ENCODE data around the gene VWA3A. TPM values are rescaled to one million over a fixed set of nuclear protein-coding genes. Genes with fewer than 3 reads are reported as not detected.
"Not testable (repeated sequence)": the region's sequence is repeated elsewhere in the genome, so short reads cannot be mapped to it uniquely, and the experiment has no call there.

VWA3A gene, protein sequence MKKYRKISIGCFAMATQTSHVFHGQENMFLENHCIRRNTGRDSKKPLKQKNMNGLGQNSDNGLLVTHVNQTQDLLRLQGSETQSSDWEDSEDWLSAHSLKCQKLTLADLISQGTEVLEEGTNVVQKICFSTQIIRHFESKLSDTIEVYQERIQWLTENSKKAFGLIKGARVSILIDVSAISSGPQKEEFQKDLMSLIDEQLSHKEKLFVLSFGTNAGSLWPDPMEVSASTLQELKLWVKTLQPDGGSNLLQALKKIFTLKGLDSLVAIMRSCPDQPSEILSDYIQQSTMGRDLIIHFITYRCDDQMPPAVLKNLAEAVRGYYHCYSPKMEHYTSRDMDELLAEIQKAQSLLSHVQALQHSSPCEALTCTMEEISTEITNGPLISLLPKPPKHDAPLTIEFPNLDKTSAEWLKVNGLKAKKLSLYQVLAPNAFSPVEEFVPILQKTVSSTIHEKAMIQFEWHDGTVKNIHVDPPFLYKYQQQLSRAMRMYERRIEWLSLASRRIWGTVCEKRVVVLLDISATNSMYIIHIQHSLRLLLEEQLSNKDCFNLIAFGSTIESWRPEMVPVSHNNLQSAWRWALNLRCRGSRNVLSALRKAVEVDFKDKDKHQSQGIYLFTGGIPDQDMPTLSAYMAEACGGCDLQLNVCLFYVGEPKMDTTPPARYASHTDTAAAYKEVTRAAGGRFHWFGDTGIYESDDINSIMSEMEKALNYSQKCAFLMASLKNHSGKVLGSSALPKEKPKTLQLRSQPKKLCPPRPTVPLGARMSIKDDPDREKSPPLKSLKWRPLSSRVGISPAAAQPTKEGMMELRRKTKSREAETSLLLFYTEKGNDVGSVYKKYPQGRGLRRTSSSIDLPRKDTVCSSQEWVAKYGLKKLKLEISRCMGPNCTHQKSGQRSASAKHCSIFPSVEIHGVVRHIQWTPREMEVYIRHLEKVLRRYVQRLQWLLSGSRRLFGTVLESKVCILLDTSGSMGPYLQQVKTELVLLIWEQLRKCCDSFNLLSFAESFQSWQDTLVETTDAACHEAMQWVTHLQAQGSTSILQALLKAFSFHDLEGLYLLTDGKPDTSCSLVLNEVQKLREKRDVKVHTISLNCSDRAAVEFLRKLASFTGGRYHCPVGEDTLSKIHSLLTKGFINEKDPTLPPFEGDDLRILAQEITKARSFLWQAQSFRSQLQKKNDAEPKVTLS
- 0.13 TPM in 1 of 2 replicates, not detected in the other for total RNA-seq

DNA sequence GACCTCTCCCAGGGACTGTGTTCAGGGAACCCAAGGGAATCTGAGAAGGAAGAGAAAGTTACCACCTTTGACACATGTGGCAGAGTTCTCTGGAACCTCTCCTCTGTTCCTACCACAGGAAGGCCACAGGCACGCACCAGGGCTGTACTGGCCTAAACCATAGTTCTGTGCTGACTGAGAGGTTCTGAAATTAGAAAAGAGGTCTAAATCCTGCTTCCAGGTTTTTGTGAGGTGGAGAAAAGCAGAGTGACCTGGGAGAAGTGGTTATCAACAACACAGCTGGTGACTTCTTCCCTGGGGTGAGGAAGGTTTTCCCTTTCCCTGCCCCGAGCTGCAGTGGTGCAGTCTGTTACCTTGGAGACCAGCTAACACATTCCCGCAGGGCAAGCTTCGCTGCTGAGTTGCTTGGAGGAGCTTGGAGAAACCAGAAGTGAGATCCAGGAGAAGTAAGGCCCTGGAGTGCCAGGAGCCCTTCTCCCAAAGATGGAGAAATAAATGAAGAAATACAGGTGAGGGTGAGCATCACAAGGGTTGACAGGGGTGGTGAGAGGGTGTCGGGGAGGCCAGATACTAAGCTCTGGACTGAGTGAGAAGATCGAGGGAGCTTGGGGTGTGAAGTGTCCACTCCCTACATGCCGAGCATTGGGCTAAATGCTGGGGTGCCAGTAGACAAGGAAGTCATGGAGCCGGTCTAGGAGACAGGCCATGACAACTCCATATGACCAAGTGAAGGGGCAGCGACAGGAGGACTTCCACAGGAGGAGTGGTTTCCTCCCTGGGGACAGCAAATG, at the start of gene VWA3A:
TSS of gene VWA3A (plus strand) at position 399 of the 791 bp plus-strand sequence. CDS start at position 496, 97 bp downstream.
- DNase-seq (ENCODE audit: low read depth in 2 of 2), result peak in 1 of 2 donors; percentile 51

DNA sequence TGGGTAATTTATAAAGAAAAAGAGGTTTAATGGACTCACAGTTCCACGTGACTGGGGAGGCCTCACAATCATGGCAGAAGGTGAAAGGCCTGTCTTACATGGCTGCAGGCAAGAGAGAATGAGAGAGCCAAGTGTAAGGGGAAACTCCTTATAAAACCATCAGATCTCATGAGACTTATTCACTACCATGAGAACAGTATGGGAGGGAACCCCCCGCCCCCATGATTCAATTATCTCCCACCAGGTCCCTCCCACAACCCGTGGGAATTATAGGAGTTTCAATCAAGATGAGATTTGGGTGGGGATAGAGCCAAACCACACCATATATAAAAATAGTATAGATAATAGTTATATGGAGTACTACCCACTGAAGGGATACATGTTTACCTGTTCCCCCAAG, 48.5 kb upstream of the VWA3A start:
- not testable (repeated sequence) for DNase-seq (ENCODE audit: low read depth in 2 of 2)

DNA sequence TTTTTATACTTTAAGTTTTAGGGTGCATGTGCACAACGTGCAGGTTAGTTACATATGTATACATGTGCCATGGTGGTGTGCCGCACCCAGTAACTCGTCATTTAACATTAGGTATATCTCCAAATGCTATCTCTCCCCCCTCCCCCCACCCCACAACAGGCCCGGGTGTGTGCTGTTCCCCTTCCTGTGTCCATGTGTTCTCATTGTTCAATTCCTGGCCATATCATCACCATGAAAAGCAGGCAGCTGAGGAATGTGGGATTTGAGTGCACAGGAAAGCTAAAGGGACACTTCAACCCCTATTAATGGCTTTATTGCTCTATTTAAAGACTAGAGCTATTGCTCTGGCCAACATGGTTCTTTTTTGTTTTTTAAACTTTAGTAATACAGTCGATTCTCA, 46.5 kb upstream of the VWA3A start:
- DNase-seq (ENCODE audit: low read depth in 2 of 2), result peak; percentile 60 to 69

DNA sequence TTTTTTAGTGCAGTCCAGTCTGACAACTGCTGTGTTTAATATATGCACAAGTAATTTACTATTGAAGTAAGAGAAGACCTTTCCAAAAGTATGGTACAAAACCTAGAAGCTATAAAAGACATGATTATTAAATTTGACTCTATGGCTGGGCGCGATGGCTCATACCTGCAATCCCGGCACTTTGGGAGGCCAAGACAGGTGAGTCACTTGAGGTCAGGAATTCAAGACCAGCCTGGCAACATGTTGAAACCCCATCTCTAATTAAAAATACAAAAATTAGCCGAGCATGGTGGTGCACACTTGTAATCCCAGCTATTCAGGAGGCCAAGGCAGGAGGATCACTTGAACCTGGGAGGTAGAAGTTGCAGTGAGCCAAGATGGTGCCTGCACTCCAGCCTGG, 41.4 kb upstream of the VWA3A start:
- no peak for DNase-seq (ENCODE audit: low read depth in 2 of 2)

DNA sequence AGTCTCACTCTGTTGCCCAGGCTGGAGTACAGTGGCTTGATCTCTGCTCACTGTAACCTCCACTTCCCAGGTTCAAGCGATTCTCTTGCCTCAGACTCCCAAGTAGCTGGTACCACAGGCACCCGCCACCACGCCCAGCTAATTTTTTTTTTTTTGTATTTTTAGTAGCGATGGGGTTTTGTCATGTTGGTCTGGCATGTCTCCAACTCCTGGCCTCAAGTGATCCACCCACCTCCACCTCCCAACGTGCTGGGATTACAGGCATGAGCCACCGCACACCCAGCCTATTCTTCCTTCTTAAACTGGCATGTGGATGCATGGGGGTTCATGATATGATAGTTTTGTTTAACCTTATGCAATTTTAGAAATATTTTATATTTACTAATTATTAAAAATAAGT, 39.4 kb upstream of the VWA3A start:
- no peak for DNase-seq (ENCODE audit: low read depth in 2 of 2)

DNA sequence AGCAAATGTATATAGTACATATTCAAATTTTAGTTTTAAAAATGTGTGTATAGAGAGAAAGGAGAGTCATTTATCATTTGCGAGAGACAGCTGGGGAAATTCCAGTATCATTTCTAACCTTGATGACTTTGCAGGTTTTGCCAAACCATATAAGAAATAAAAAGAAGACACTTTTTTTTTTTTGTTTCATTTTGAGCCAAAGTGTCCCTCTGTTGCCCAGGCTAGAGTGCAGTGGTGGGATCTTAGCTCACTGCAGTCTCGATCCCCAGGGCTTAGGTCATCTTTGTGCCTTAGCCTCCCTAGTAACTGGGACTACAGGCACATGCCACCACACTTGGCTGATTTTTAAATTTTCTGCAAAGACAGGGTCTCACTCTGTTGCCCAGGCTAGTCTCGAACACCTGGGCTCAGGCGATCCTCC, 38.4 kb upstream of the VWA3A start:
- no peak for DNase-seq (ENCODE audit: low read depth in 2 of 2)

DNA sequence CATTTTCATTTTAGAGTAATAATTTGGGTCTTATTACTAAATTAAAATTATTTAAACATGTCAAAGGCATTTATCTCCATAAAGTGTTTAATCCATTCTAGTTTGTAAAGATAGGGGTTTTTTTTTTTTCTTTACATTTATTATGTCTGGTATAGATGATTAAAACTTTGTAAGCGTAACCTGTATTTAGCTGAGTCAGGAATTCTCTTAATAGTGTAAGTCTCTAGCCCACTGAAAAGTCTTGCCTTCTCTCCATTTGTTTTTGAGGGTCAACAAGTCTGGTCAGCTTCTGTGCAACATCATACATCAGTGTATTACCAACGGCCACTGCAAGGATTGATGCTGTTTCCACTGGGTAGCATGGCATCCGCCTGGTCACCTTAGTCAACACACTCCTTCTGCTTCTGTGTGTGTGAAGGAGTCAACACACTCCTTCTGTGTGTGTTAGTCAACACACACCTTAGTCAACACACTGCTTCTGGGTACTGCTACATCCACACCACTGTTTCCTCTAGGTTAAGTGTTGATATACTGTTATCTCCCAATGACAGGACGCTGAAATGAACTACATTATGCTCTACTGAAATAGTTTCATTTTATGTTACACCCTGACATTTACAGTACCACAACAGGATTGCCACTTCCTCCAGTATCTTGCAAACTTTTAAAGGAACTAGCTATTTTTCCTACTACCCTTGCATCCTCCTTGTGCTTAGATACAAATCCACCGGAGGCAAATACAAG, 37.3 kb upstream of the VWA3A start:
- no peak for DNase-seq (ENCODE audit: low read depth in 2 of 2)

DNA sequence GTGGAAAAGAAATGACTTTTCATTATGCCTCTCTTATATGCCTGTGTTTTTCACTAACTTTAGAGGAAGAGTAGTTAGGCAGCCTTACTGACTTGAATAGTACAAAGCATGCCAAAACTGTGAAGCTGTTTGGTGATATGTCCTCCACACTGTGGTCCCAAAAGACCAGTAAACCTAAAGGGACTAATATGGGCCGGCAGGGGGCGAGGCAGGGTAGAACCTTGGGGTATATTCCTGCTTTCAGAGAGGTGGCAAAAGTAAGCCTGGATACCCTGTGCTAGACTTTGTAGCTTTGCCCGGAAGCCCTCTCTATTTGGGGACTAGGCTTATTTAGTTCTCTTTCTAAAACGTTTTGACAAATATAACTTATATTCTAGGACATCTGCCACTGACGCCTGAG, 36.5 kb upstream of the VWA3A start:
- DNase-seq (ENCODE audit: low read depth in 2 of 2), result no peak

DNA sequence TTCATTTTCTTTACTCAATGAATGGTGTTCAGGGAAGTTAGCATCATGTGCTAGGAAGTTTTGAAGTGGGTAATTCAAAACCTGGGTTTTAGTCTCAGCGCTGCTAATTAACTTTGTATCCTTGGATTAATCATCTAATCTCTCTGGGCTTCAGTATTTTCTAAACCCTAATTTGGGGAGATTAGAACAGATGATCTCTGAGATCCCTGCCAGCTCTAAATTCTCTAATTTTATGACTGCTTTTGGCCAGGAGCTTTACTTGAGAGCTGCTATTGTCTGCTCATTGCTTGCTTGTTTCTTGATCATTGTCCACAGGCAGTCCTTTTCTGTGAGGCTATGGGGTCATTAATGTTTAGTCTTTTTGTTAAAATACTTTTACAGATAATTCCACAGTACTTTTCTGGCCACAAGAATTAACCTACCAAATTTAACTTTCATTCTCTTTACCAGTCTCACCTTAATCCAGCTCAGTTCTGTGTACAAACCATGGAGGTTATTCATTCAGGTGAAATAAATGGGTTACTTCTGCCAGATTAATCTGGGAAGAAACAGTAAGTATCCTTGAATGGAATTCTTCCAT, 28.4 kb upstream of the VWA3A start:
- no peak for DNase-seq (ENCODE audit: low read depth in 2 of 2)

DNA sequence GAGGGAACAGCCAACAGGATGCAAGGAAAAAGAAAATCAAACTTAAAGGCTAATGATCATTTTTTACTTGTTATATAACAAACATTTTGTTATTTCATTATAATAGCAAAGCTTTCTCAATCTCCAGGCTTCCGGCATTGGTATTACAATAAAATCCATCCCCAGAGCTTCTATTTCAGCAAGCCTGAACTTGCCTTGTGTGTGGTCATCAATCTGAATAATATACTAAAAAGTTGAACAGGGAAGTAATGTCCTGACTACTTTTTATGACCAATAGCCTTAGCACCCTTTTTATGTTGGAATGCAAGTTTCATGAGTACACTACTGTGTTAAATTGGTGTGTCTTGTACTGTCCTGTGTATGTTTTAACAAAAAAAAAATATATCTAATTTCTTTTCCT, 27.1 kb upstream of the VWA3A start:
- DNase-seq (ENCODE audit: low read depth in 2 of 2), result no peak

DNA sequence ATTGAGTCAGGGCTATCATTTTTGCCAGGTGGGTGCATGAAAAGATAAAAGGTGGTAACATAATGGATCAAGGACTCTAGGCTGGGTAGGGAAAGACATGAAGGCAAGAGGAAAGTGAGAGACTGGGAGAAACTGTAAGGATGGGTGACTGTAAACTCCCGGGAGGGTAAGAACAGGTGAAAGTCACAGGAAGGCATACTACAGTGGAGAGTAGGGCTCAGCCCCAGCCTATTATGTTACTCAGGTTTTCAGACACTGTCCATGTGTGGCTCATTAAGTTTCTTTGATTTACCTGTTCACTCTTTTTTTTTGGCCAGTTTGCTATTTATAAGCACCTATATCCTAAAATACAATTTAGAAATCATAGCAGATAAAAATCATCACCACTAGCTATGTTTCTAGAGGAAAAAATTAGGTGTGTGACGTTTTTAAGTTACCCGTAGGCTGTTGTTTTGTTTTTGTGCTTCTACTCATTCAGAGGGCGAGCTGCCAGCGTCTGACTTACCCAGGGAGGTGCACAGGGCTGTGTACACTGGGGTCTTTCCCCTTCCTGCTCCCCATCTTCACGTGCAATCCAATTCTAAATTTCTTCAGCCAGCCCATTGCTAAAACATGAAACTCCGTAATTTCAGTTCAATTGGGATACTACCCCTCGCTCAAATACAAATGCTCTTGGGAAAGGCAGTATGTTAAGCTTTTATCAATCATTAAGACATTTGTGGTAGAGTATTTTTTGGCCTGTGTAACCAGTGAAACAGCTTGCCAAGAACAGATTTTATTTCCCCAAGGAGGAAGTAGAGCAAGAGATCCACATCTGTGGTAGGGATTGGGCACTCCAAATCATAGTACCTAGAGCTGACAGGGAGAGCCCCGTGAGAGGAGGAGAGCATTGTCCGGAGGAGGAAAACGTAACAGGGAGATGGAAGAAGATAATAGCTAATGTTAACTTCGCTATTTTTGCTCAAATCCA, 21.7 kb upstream of the VWA3A start:
- DNase-seq (ENCODE audit: low read depth in 2 of 2), result peak in 1 of 2 donors; percentile 18

DNA sequence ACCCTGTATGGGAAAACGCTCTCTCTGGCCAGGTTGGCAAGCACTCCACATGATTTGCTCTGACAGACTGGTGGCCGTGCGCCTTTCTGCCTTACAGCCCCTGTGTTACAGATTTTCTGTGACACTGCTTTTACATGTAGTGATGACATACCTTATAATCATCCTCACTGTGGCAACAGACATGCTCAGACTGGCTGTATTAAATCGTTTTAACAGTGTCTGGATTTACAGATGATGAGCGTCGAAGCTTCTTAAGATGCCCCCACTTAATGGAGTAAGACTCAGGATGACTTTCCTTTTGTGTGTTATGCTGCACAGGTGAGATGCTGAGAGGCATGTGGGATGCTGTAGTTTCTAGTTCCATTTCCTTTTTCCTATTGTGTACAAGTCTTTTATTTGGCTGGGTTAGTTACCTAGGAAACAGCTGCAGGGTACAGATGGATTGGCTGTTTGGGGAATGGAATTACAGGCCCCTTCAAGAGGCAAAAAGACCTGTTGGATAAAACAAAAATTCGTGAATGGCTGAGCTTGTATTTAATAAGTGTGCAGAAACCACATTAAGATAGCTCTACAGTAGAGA, 20.9 kb upstream of the VWA3A start:
- peak; percentile 15 to 16 for DNase-seq (ENCODE audit: low read depth in 2 of 2)

DNA sequence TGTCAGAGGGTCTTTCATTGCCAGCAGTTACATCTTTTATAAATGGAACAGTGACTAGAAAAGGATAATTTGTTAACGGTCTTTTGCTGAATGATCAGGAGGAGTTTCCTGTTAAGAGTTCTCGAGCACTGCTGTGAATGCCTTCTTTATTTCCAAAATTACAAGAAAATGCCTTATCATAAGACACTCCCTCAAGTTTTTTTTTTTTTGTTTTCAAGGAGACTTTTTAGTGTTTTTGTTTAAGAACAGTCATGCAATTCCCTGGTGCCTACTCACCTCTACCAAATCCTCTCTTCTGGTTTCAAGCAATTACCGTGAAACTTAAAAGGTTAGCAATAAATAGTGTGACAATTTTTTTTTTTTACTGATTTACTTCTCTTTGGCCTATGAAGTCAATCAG, 19.0 kb upstream of the VWA3A start:
- no peak for DNase-seq (ENCODE audit: low read depth in 2 of 2)

DNA sequence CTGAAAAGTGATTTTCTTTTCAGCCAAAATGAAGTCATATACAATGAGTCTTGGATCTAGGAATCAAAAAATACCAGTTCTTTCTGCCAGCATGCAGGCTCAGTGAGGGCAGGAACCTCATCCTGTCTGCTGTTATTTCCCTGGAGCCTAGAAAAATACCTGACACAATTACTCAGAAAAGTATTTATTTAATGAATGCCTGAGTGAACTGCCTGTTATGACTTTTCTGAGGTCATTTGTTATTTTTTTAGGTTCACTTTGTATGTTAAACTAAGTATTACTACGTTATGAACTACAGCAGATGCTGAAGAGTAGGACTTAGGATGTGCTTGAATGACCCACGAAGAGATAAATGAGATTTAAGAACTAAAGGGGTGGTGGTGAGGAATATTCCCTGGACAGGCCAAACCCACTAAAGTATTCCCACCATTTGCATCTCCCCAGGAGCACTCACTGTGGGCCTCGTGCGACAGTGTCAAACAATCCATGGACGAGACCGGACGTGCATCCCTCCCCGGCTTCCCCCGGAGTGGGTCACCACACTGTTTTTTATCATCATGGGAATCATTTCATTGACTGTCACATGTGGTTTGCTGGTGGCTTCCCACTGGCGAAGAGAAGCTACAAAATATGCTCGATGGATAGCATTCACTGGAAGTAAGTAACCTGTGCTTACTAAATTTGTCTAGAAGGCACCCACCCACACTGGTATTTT, 17.1 kb upstream of the VWA3A start:
- peak in 1 of 2 donors; percentile 62 for DNase-seq (ENCODE audit: low read depth in 2 of 2)

DNA sequence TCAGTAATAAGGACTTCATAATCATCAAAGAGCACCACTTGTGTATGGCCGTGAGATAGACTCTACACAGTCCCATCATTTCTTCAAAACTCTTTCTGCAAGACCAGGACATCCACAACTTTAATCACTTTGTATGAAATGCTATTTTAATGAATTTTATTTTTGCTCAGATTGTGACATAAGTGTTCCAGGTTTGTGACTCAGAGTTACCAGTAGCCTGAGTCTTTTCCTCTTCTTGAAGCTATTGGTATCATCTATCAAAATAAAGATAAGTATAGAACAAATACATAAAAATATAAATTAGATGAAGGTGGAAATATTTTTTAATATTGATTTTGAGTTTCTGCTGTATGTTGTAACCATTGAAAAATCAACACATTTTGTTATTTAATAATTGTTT, 16.6 kb upstream of the VWA3A start:
- no peak for DNase-seq (ENCODE audit: low read depth in 2 of 2)

DNA sequence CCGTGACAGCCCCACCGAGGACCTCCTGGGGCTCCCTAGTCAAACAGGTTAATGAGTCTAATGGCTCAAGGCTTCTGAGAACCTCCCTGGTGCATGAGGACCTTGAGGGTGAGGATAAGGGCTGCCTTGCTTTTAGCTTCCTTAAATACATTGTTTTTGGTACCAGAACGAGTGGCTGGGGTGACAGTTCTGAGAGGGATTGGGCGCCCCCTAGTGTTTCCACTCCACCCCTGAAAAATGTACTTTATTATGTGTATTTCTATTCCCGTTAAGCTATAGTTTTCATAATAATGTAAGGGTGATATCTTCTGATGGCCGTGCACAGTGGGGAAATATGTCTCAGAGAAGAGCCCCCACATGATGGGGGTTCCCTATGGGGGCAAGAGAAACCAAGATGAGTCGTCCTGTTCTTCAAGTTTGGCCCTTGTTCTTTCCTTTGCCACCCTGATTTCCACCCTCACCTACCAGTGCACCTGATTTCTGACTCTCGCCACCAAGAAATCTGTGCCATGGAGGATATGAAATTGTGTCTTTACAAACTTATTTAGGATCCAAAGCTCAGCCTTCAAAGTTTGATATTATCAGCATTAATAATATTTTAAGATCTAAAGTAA, 14.5 kb upstream of the VWA3A start:
- peak; percentile 32 to 68 for DNase-seq (ENCODE audit: low read depth in 2 of 2)

DNA sequence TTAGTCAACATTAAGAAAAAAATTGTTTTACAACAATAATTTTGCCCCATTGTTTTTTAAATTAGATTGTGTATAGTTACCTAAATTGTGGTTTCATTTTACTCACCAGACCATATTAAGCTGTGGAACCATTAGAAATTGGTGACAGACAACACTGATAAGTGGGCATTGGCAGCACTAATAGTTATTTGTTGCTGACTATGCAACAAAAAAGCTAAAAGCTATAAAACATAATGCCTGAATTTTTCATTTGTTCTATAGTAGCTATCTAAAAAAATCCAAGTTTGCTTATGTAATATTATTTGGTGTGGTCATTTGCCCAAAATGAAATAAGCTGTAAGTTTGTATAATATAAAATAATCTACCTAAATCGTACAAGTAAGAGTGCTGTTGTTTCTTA, 13.7 kb upstream of the VWA3A start:
- no peak for DNase-seq (ENCODE audit: low read depth in 2 of 2)
